Karpas-422 (cell line): ENCODE measurements around the gene IBTK. TPM values are rescaled to one million over a fixed set of nuclear protein-coding genes. Genes with fewer than 3 reads are reported as not detected.

Experiments
- DNase-seq: peaks from one replicate; pipeline ENCODE4 v3.0.0-alpha.2; 2015
- H2AFZ ChIP-seq: fragments of 200-600 bp; sonication (generic); 2 replicates; pipeline ENCODE4 v1.6.1; 2014; ENCODE audit warnings: antibody characterized with exemption, low read length, mixed read lengths
- H3K27ac ChIP-seq: fragments of 200-600 bp; sonication (generic); 2 replicates; pipeline ENCODE4 v1.5.1; 2014; ENCODE audit warnings: mild to moderate bottlenecking, low read length, moderate library complexity
- H3K27me3 ChIP-seq: fragments of 200-600 bp; sonication (generic); 2 replicates; pipeline ENCODE4 v1.6.1; 2014; ENCODE audit warnings: low read length, mixed read lengths
- H3K36me3 ChIP-seq: fragments of 200-600 bp; sonication (generic); 2 replicates; pipeline ENCODE4 v1.6.1; 2014; ENCODE audit warnings: low read length, mixed read lengths; ENCODE audit not compliant: insufficient read depth
- H3K4me1 ChIP-seq: fragments of 200-600 bp; sonication (generic); 2 replicates; pipeline ENCODE4 v1.6.1; 2014; ENCODE audit warnings: mild to moderate bottlenecking, low read length, mixed read lengths
- H3K4me2 ChIP-seq: fragments of 200-600 bp; sonication (generic); 2 replicates; pipeline ENCODE4 v1.6.1; 2014; ENCODE audit warnings: low read length, low read depth, mild to moderate bottlenecking; ENCODE audit not compliant: poor library complexity, severe bottlenecking
- H3K4me3 ChIP-seq: fragments of 200-600 bp; sonication (generic); 2 replicates; pipeline ENCODE4 v1.5.1; 2014; ENCODE audit warnings: mild to moderate bottlenecking, antibody characterized with exemption, low read length, mixed read lengths
- H3K79me2 ChIP-seq: fragments of 200-600 bp; sonication (generic); 2 replicates; pipeline ENCODE4 v1.6.1; 2014; ENCODE audit warnings: mild to moderate bottlenecking, low read length, mixed read lengths
- H3K9ac ChIP-seq: fragments of 200-600 bp; sonication (generic); 2 replicates; pipeline ENCODE4 v1.6.0; 2014; ENCODE audit warnings: low read length
- H3K9me2 ChIP-seq: fragments of 200-600 bp; sonication (generic), shearing (Covaris generic); replicated peaks from 2 replicates; pipeline ENCODE4 v1.6.0; 2014; ENCODE audit warnings: mild to moderate bottlenecking, low read length, moderate library complexity; ENCODE audit not compliant: insufficient read depth
- H3K9me3 ChIP-seq: fragments of 300-700, 200-600 bp; sonication (generic); 2 replicates; pipeline ENCODE4 v1.6.1; 2014; ENCODE audit warnings: low read length, mixed read lengths
- H4K20me1 ChIP-seq: fragments of 200-600 bp; sonication (generic); 2 replicates; pipeline ENCODE4 v1.6.1; 2014; ENCODE audit warnings: mild to moderate bottlenecking, antibody characterized with exemption, low read length, low read depth; ENCODE audit not compliant: insufficient read depth
- total RNA-seq: library from RNA; depleted of rRNA; stranded (reverse); fragments of >200 nt; shearing (Covaris generic); gene quantifications from 2 replicates; pipeline ENCODE4 v1.2.3, GENCODE V29; 2014; ENCODE audit warnings: low replicate concordance

Gene IBTK
- total RNA-seq, 1 experiment from 2014 or later, result 36.3 TPM

GRCh38 chr6:82237013-82237412 is 10.5 kb downstream of the IBTK start:
- Histone ChIP-seq H3K9me2 (no peaks in the 10 kb centered on the region), H3K9ac (no peak overlapping the region), H3K4me1 (no peaks in the 10 kb centered on the region), H3K36me3 (peaks cover 24% of the 10 kb centered on the region), H3K27ac (no peak overlapping the region), H2AFZ (no peak overlapping the region), H3K4me2 (no peak overlapping the region), H3K79me2 (peaks cover 73% of the 10 kb centered on the region), H3K9me3 (no peaks in the 10 kb centered on the region), H3K27me3 (no peaks in the 10 kb centered on the region), H3K4me3 (no peak overlapping the region), H4K20me1 (no peaks in the 10 kb centered on the region)
- no peak for DNase-seq

GRCh38 chr6:82227770-82228169 is 19.8 kb downstream of the IBTK start:
- no peak overlapping the region for H3K4me2 ChIP-seq
- no peak overlapping the region for H3K27ac ChIP-seq
- H2AFZ ChIP-seq, result no peak overlapping the region
- H3K36me3 ChIP-seq, result peaks cover 54% of the 10 kb centered on the region; the same call in 1 of the 2 replicates
- no peak for DNase-seq
- no peak overlapping the region for H3K9ac ChIP-seq
- no peaks in the 10 kb centered on the region for H3K9me2 ChIP-seq
- peaks cover 3% of the 10 kb centered on the region; the same call in 1 of the 2 replicates for H3K4me1 ChIP-seq
- H3K79me2 ChIP-seq, result peaks cover 39% of the 10 kb centered on the region
- H3K27me3 ChIP-seq, result no peaks in the 10 kb centered on the region
- H3K4me3 ChIP-seq, result no peak overlapping the region
- no peaks in the 10 kb centered on the region for H3K9me3 ChIP-seq
- no peaks in the 10 kb centered on the region for H4K20me1 ChIP-seq

DNA sequence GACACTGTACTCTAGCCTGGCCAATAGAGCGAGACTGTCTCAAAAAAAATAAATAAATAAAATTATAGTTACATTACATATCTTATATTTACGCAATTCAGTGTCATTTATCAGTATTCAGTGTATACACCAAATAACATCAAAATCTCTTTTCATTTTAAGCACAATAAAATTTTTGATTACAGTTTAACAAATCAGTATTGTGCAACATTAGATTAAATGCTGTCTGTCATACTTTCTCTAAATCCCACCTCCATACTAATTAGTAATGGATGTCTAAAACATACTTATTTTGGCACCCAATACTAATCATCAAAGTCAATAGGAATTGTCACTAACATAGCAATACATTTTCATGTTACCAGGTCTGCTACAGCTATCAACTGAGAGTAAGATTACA is 27.4 kb downstream of the IBTK start:
- H3K4me2 ChIP-seq, result no peak overlapping the region
- H3K27me3 ChIP-seq, result no peaks in the 10 kb centered on the region
- peaks cover 15% of the 10 kb centered on the region; the same call in 1 of the 2 replicates for H3K79me2 ChIP-seq
- no peaks in the 10 kb centered on the region for H4K20me1 ChIP-seq
- no peaks in the 10 kb centered on the region for H3K4me1 ChIP-seq
- H3K9me3 ChIP-seq, result no peaks in the 10 kb centered on the region
- no peak overlapping the region for H2AFZ ChIP-seq
- no peaks in the 10 kb centered on the region for H3K9me2 ChIP-seq
- H3K9ac ChIP-seq, result no peak overlapping the region
- H3K36me3 ChIP-seq, result peaks cover 61% of the 10 kb centered on the region
- H3K27ac ChIP-seq, result no peak overlapping the region
- DNase-seq, result no peak
- H3K4me3 ChIP-seq, result no peak overlapping the region

DNA sequence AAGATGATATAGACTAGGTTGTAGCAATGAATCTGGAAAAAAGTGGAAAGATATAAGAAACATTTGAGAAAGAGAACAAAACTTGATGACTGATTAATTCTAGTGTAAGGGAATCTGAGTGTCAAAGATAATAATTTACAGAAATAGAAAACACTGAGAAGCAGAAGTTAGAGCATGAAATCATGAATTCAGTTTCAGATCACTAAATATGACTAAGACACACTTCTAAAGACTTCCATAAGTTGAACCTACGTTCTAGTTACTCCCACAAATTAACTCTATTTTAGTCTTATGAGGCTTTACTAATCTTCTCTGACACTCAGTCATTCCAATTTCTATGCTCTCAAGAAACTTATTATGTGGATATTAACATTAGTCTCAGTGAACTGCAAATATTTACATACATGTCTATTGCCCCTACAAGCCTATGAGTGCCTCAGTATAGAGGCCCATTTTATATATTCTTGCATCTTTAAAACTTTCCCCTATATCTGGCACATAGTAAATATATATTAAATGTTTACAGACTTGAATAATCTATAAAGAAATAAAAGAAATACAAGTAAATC is 30.4 kb downstream of the IBTK start:
- H3K4me1 ChIP-seq, result no peaks in the 10 kb centered on the region
- H3K27me3 ChIP-seq, result no peaks in the 10 kb centered on the region
- H3K9me3 ChIP-seq, result no peaks in the 10 kb centered on the region
- H2AFZ ChIP-seq, result no peak overlapping the region
- H3K27ac ChIP-seq, result no peak overlapping the region
- H4K20me1 ChIP-seq, result no peaks in the 10 kb centered on the region
- no peak overlapping the region for H3K4me2 ChIP-seq
- no peak overlapping the region for H3K9ac ChIP-seq
- no peaks in the 10 kb centered on the region for H3K9me2 ChIP-seq
- no peak overlapping the region for H3K4me3 ChIP-seq
- peaks cover 59% of the 10 kb centered on the region for H3K36me3 ChIP-seq
- DNase-seq, result no peak
- H3K79me2 ChIP-seq, result peaks cover 11% of the 10 kb centered on the region; the same call in 1 of the 2 replicates

GRCh38 chr6:82216549-82216948 is 31.0 kb downstream of the IBTK start:
- Histone ChIP-seq H3K79me2 (peaks cover 11% of the 10 kb centered on the region; the same call in 1 of the 2 replicates), H3K27ac (no peak overlapping the region), H3K9me2 (no peaks in the 10 kb centered on the region), H4K20me1 (no peaks in the 10 kb centered on the region), H3K4me2 (no peak overlapping the region), H3K36me3 (peaks cover 54% of the 10 kb centered on the region), H3K27me3 (no peaks in the 10 kb centered on the region), H3K9ac (no peak overlapping the region), H3K4me3 (no peak overlapping the region), H3K9me3 (no peaks in the 10 kb centered on the region), H2AFZ (no peak overlapping the region), H3K4me1 (no peaks in the 10 kb centered on the region)
- DNase-seq, result no peak

DNA sequence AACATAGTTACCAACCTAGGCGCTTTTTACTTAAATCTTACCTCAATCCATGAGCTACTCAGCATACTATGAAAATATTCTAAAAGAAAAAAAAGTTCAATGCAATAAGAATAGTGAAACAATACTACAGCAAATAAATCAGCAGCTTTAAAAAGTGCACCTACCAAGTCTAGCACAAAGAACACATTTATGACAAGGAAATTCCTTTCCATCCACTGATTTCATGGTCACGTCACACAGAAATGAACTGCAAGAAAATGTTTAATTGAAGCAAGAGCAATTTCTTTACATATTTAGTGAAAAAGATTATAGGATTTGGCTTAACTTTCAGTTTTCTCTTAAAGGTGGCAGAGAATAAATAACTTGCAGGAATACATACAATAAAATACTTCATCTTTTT is 36.2 kb downstream of the IBTK start:
- H3K4me3 ChIP-seq, result no peak overlapping the region
- peaks cover 13% of the 10 kb centered on the region for H3K79me2 ChIP-seq
- no peak overlapping the region for H3K27ac ChIP-seq
- H3K9me2 ChIP-seq, result no peaks in the 10 kb centered on the region
- H3K9me3 ChIP-seq, result no peaks in the 10 kb centered on the region
- H3K9ac ChIP-seq, result no peak overlapping the region
- H3K4me1 ChIP-seq, result peaks cover 3% of the 10 kb centered on the region; the same call in 1 of the 2 replicates
- H2AFZ ChIP-seq, result no peak overlapping the region
- no peaks in the 10 kb centered on the region for H4K20me1 ChIP-seq
- DNase-seq, result no peak
- H3K4me2 ChIP-seq, result no peak overlapping the region
- no peaks in the 10 kb centered on the region for H3K27me3 ChIP-seq
- peaks cover 62% of the 10 kb centered on the region for H3K36me3 ChIP-seq

DNA sequence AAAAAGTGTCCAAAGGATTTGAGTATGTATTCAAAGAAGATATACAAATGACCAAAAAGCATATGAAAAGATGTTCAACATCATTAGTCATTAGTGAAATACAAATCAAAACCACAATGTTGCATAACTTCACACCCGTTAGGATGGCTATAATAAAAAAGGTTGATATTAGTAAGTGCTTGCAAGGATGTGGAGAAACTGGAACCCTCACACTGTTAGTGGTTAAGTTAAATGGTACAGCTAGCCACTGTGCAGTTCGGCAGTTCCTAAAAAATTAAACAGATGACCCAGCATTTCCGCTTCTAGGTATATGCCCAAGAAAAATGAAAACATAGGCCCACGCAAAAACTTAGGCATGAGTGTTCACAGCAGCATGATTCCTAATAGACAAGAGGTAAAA is 38.6 kb downstream of the IBTK start:
- H3K4me2 ChIP-seq, result no peak overlapping the region
- no peaks in the 10 kb centered on the region for H3K27me3 ChIP-seq
- H3K79me2 ChIP-seq, result peaks cover 21% of the 10 kb centered on the region
- no peak overlapping the region for H3K27ac ChIP-seq
- H3K36me3 ChIP-seq, result peaks cover 49% of the 10 kb centered on the region
- no peaks in the 10 kb centered on the region for H3K9me3 ChIP-seq
- no peaks in the 10 kb centered on the region for H4K20me1 ChIP-seq
- no peak overlapping the region for H2AFZ ChIP-seq
- DNase-seq, result no peak
- no peak overlapping the region for H3K4me3 ChIP-seq
- no peaks in the 10 kb centered on the region for H3K9me2 ChIP-seq
- peaks cover 3% of the 10 kb centered on the region; the same call in 1 of the 2 replicates for H3K4me1 ChIP-seq
- no peak overlapping the region for H3K9ac ChIP-seq

DNA sequence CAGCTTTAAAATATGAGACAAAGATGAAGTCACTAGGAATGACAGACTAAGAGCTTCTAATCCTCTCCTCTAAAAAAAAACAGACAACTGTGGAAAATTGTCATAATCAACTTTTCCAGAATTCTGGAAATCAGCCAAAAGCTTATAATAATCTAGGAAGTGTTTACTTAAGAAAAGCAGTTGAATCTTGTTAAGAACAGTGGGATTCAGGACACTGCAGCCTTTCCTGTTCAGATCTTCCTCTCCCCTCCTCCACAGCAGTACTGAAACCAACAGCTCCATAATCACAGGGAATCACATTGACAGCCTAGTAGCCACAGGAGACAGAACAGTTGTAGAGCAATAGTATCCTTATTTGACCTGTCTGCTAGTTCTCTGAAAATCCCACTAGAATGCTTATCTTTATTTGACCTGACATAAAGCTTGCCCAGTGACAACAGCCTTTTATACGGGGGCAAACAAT is 41.6 kb downstream of the IBTK start:
- no peak overlapping the region for H2AFZ ChIP-seq
- H3K4me1 ChIP-seq, result peaks cover 3% of the 10 kb centered on the region; the same call in 1 of the 2 replicates
- no peak for DNase-seq
- no peak overlapping the region for H3K27ac ChIP-seq
- no peak overlapping the region for H3K4me3 ChIP-seq
- no peaks in the 10 kb centered on the region for H3K27me3 ChIP-seq
- H3K79me2 ChIP-seq, result peaks cover 17% of the 10 kb centered on the region
- no peaks in the 10 kb centered on the region for H3K9me3 ChIP-seq
- H3K36me3 ChIP-seq, result peaks cover 46% of the 10 kb centered on the region
- H4K20me1 ChIP-seq, result no peaks in the 10 kb centered on the region
- no peak overlapping the region for H3K9ac ChIP-seq
- no peaks in the 10 kb centered on the region for H3K9me2 ChIP-seq
- no peak overlapping the region for H3K4me2 ChIP-seq
